HEK293 (cell line): ENCODE data around the gene TNFAIP3.

Experiments
- BCL6B ChIP-seq: fragments of 450-650 bp; formaldehyde crosslinking; IDR thresholded peaks from 2 replicates; pipeline ENCODE4 v1.5.1; 2017; ENCODE audit warnings: missing biosample characterization, missing genetic modification characterization
- KLF16 ChIP-seq: fragments of 450-650 bp; formaldehyde crosslinking; IDR thresholded peaks from 2 replicates; pipeline ENCODE4 v1.5.1; 2017; ENCODE audit warnings: missing biosample characterization, missing genetic modification characterization
- OSR2 ChIP-seq: fragments of 450-650 bp; formaldehyde crosslinking; IDR thresholded peaks from 2 replicates; pipeline ENCODE4 v1.5.1; 2016; ENCODE audit warnings: missing biosample characterization, missing genetic modification characterization
- PBX3 ChIP-seq: sonication (generic); formaldehyde crosslinking; IDR thresholded peaks from 2 replicates; pipeline ENCODE4 v1.8.1; 2022; ENCODE audit warnings: mild to moderate bottlenecking, moderate library complexity, missing genetic modification reagents
- TRIM28 ChIP-seq: IDR thresholded peaks from 2 replicates; pipeline ENCODE4 v1.6.1; 2011; ENCODE audit warnings: low read length, control low read depth, borderline replicate concordance
- WT1 ChIP-seq: fragments of 450-650 bp; formaldehyde crosslinking; IDR thresholded peaks from 2 replicates; pipeline ENCODE4 v1.5.1; 2016; ENCODE audit warnings: missing biosample characterization, missing genetic modification characterization
- YY2 ChIP-seq: fragments of 450-650 bp; formaldehyde crosslinking; IDR thresholded peaks from 2 replicates; pipeline ENCODE4 v1.5.1; 2016; ENCODE audit warnings: missing biosample characterization, missing genetic modification characterization
- ZBTB44 ChIP-seq: fragments of 450-650 bp; IDR thresholded peaks from 2 replicates; pipeline ENCODE4 v1.5.1; 2018; ENCODE audit warnings: missing biosample characterization, mild to moderate bottlenecking, missing genetic modification characterization
- ZBTB48 ChIP-seq: fragments of 450-650 bp; formaldehyde crosslinking; IDR thresholded peaks from 2 replicates; pipeline ENCODE4 v1.5.1; 2016; ENCODE audit warnings: missing biosample characterization, missing genetic modification characterization
- ZEB2 ChIP-seq: fragments of 450-650 bp; formaldehyde crosslinking; IDR thresholded peaks from 2 replicates; pipeline ENCODE4 v1.5.1; 2016; ENCODE audit warnings: missing biosample characterization, missing genetic modification characterization
- ZFP3 ChIP-seq: fragments of 450-650 bp; formaldehyde crosslinking; IDR thresholded peaks from 2 replicates; pipeline ENCODE4 v1.5.1; 2016; ENCODE audit warnings: low read depth, missing biosample characterization, missing genetic modification characterization
- ZNF138 ChIP-seq: fragments of 450-650 bp; formaldehyde crosslinking; IDR thresholded peaks from 2 replicates; pipeline ENCODE4 v1.5.1; 2016; ENCODE audit warnings: missing biosample characterization, missing genetic modification characterization, borderline replicate concordance
- ZNF157 ChIP-seq: fragments of 450-650 bp; formaldehyde crosslinking; IDR thresholded peaks from 2 replicates; pipeline ENCODE4 v1.5.1; 2016; ENCODE audit warnings: missing biosample characterization, missing genetic modification characterization
- ZNF175 ChIP-seq: fragments of 450-650 bp; formaldehyde crosslinking; IDR thresholded peaks from 2 replicates; pipeline ENCODE4 v1.5.1; 2016; ENCODE audit warnings: missing biosample characterization, missing genetic modification characterization
- ZNF223 ChIP-seq: fragments of 450-650 bp; formaldehyde crosslinking; IDR thresholded peaks from 2 replicates; pipeline ENCODE4 v1.5.1; 2016; ENCODE audit warnings: missing biosample characterization, missing genetic modification characterization
- ZNF274 ChIP-seq, 2 experiments: fragments of 200-500 bp in 1 of 2; fragments of 450-650 bp in 1 of 2; sonication (Bioruptor generic) in 1 of 2; formaldehyde crosslinking in 1 of 2; IDR thresholded peaks; 2 replicates each; pipeline versions ENCODE4 v1.5.1 to v1.6.1; 2014 to 2016; ENCODE audit warnings: borderline replicate concordance in 1 of 2, inconsistent platforms in 1 of 2, low read length in 1 of 2, missing biosample characterization in 1 of 2, missing genetic modification characterization in 1 of 2
- ZNF292 ChIP-seq: fragments of 450-650 bp; formaldehyde crosslinking; IDR thresholded peaks from 2 replicates; pipeline ENCODE4 v1.5.1; 2016; ENCODE audit warnings: low read depth, missing biosample characterization, missing genetic modification characterization, borderline replicate concordance
- ZNF311 ChIP-seq: fragments of 450-650 bp; formaldehyde crosslinking; IDR thresholded peaks from 2 replicates; pipeline ENCODE4 v1.5.1; 2017; ENCODE audit warnings: missing biosample characterization, missing genetic modification characterization, borderline replicate concordance
- ZNF600 ChIP-seq: fragments of 450-650 bp; formaldehyde crosslinking; IDR thresholded peaks from 2 replicates; pipeline ENCODE4 v1.5.1; 2016; ENCODE audit warnings: missing biosample characterization, missing genetic modification characterization
- ZNF626 ChIP-seq: fragments of 450-650 bp; sonication (Bioruptor Pico); formaldehyde crosslinking; IDR thresholded peaks from 2 replicates; pipeline ENCODE4 v1.5.1; 2018; ENCODE audit warnings: missing biosample characterization, missing genetic modification characterization, inconsistent platforms
- ZNF677 ChIP-seq: fragments of 450-650 bp; IDR thresholded peaks from 2 replicates; pipeline ENCODE4 v1.5.0; 2018; ENCODE audit warnings: missing biosample characterization, mild to moderate bottlenecking, missing genetic modification characterization, moderate library complexity
- ZNF692 ChIP-seq: fragments of 450-650 bp; formaldehyde crosslinking; IDR thresholded peaks from 2 replicates; pipeline ENCODE4 v1.5.1; 2016; ENCODE audit warnings: missing biosample characterization, missing genetic modification characterization
- ZNF830 ChIP-seq: fragments of 450-650 bp; IDR thresholded peaks from 2 replicates; pipeline ENCODE4 v1.5.0; 2018; ENCODE audit warnings: missing biosample characterization, missing genetic modification characterization, low read depth, mild to moderate bottlenecking, moderate library complexity
- TF ChIP-seq, protein P1 (sequence below): fragments of 450-650 bp; formaldehyde crosslinking; IDR thresholded peaks from 2 replicates; pipeline ENCODE4 v1.5.1; 2016; ENCODE audit warnings: missing biosample characterization, missing genetic modification characterization
- TF ChIP-seq, protein P2 (sequence below): fragments of 450-650 bp; formaldehyde crosslinking; IDR thresholded peaks from 2 replicates; pipeline ENCODE4 v1.5.1; 2017; ENCODE audit warnings: missing biosample characterization, missing genetic modification characterization
- TF ChIP-seq, protein P3 (sequence below): fragments of 450-650 bp; formaldehyde crosslinking; IDR thresholded peaks from 2 replicates; pipeline ENCODE4 v1.5.1; 2016; ENCODE audit warnings: missing biosample characterization, missing genetic modification characterization

TNFAIP3 gene

DNA sequence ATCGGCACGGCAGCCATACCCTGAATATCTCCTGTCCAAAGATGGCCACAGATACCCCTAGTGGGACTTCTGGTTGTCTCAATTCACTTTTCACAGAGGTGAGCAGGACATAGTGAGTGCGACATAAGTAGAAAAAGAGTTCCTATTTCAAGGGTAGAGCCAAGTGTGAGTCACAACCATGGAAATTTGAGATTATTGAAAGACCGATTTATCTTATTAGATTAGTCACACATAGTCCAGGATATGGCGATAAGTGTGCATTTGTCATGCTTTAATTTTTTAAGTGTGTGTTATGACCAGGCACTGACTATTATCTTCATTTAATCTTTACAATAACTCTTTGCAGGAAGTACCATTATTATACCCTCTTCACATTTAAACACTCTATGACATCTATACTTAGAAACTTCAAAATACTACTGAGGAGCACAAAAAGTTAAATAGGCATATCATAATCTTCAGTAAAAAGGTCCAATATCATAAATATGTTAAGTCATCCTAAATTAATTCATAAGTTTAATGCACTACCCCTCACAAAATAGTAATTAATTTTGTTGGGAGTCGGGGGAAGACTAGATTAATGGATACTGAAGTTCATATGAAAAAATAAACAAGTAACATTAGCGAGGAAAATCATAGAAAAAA, 13.4 kb upstream of the TNFAIP3 start (continued):
- TF ChIP-seq PBX3 (CRISPR knock-in tag) (no peak), WT1 (peak; percentile 90), ZNF175 (no peak), ZBTB44 (tag by site-specific recombination) (peak; percentile 58), ZNF274 (IDR thresholded peaks at IDR 0.05; ENCODE audit: low read length) (no peak), ZNF274 (tag by site-specific recombination; IDR thresholded peaks at IDR 0.05; ENCODE audit: borderline replicate concordance) (no peak), ZNF157 (tag by site-specific recombination) (no peak), ZBTB48 (tag by site-specific recombination) (no peak), OSR2 (tag by site-specific recombination) (peak; percentile 97), TRIM28 (peak; percentile 87; the same call in 1 of the 2 replicates), ZEB2 (peak; percentile 94), ZNF677 (tag by site-specific recombination) (no peak), ZNF600 (peak; percentile 49; the same call in 1 of the 2 replicates), ZNF626 (0 out of 2 replicates have a peak, but pooled peaks have one; percentile 20), YY2 (no peak), KLF16 (tag by site-specific recombination) (peak; percentile 57; the same call in 1 of the 2 replicates), ZNF223 (no peak), BCL6B (no peak), ZNF138 (tag by site-specific recombination) (no peak), ZNF311 (tag by site-specific recombination) (no peak), ZFP3 (tag by site-specific recombination) (no peak), ZNF692 (tag by site-specific recombination) (peak; percentile 73), ZNF292 (no peak), ZNF830 (tag by site-specific recombination) (no peak)
- TF ChIP-seq, protein P1, sequence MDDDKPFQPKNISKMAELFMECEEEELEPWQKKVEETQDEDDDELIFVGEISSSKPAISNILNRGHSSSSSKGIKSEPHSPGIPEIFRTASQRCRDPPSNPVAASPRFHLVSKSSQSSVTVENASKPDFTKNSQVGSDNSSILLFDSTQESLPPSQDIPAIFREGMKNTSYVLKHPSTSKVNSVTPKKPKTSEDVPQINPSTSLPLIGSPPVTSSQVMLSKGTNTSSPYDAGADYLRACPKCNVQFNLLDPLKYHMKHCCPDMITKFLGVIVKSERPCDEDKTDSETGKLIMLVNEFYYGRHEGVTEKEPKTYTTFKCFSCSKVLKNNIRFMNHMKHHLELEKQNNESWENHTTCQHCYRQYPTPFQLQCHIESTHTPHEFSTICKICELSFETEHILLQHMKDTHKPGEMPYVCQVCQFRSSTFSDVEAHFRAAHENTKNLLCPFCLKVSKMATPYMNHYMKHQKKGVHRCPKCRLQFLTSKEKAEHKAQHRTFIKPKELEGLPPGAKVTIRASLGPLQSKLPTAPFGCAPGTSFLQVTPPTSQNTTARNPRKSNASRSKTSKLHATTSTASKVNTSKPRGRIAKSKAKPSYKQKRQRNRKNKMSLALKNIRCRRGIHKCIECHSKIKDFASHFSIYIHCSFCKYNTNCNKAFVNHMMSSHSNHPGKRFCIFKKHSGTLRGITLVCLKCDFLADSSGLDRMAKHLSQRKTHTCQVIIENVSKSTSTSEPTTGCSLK: no peak
- TF ChIP-seq, protein P2, sequence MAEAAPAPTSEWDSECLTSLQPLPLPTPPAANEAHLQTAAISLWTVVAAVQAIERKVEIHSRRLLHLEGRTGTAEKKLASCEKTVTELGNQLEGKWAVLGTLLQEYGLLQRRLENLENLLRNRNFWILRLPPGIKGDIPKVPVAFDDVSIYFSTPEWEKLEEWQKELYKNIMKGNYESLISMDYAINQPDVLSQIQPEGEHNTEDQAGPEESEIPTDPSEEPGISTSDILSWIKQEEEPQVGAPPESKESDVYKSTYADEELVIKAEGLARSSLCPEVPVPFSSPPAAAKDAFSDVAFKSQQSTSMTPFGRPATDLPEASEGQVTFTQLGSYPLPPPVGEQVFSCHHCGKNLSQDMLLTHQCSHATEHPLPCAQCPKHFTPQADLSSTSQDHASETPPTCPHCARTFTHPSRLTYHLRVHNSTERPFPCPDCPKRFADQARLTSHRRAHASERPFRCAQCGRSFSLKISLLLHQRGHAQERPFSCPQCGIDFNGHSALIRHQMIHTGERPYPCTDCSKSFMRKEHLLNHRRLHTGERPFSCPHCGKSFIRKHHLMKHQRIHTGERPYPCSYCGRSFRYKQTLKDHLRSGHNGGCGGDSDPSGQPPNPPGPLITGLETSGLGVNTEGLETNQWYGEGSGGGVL (tag by site-specific recombination): peak; percentile 44
- TF ChIP-seq, protein P3, sequence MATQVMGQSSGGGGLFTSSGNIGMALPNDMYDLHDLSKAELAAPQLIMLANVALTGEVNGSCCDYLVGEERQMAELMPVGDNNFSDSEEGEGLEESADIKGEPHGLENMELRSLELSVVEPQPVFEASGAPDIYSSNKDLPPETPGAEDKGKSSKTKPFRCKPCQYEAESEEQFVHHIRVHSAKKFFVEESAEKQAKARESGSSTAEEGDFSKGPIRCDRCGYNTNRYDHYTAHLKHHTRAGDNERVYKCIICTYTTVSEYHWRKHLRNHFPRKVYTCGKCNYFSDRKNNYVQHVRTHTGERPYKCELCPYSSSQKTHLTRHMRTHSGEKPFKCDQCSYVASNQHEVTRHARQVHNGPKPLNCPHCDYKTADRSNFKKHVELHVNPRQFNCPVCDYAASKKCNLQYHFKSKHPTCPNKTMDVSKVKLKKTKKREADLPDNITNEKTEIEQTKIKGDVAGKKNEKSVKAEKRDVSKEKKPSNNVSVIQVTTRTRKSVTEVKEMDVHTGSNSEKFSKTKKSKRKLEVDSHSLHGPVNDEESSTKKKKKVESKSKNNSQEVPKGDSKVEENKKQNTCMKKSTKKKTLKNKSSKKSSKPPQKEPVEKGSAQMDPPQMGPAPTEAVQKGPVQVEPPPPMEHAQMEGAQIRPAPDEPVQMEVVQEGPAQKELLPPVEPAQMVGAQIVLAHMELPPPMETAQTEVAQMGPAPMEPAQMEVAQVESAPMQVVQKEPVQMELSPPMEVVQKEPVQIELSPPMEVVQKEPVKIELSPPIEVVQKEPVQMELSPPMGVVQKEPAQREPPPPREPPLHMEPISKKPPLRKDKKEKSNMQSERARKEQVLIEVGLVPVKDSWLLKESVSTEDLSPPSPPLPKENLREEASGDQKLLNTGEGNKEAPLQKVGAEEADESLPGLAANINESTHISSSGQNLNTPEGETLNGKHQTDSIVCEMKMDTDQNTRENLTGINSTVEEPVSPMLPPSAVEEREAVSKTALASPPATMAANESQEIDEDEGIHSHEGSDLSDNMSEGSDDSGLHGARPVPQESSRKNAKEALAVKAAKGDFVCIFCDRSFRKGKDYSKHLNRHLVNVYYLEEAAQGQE (tag by site-specific recombination): no peak
